Erythroblast (primary cell): ENCODE results near the gene DHRSX.

Source experiments
- GATA1 ChIP-seq: IDR thresholded peaks from 2 replicates; pipeline ENCODE4 v1.6.1; 2011; ENCODE audit warnings: low read depth, mild to moderate bottlenecking, control low read depth, low read length, moderate library complexity
- POLR2A ChIP-seq: IDR thresholded peaks from 2 replicates; pipeline ENCODE4 v1.6.1; 2011; ENCODE audit warnings: mild to moderate bottlenecking, low read length

GRCh38 chrX:2502668-2503519 is 2.1 kb upstream of the DHRSX start:
- TF ChIP-seq POLR2A (no peak), GATA1 (no peak)
